ENCODE results near the gene TEX26.

Gene TEX26

GRCh38 chr13:30971575-30971974 lies 39.1 kb downstream of the TEX26 start:
- no peaks in the 10 kb centered on the region for H3K4me1 Mint-ChIP-seq (ENCODE audit: low read depth in 2 of 2)
- no peak overlapping the region for H3K27ac Mint-ChIP-seq
- H3K27me3 Mint-ChIP-seq: peaks cover 52 to 76% of the 10 kb centered on the region in 2 donors
- H3K4me3 Mint-ChIP-seq: no peak overlapping the region
- no peaks in the 10 kb centered on the region for H3K9me3 Mint-ChIP-seq
- H3K36me3 Mint-ChIP-seq (ENCODE audit: insufficient read depth): no peaks in the 10 kb centered on the region
- DNase-seq (no peak), ATAC-seq (replicated peaks) (no peak)

DNA sequence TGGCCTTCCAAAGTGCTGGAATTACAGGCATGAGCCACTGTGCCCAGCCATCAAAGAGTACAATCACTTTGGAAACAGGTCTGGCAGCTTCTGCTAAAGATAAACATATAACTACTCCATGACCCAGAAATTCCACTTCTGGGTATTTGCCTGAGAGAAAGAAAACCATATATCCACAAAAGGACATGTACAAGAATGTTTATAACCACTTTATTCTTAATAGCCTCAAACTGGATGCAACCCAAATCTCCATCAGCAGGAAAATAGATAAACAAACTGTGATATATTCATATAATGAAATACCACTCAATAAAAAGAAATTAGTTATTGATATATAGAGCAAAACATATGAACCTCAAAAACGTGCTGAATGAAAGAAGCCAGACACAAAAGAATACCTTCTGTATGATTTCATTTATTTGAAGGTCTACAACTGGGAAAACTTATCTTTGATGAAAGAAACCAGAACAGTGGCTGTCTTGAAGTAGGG lies 40.5 kb downstream of the TEX26 start:
- DNase-seq (no peak), ATAC-seq (replicated peaks) (no peak)
- no peak overlapping the region for H3K27ac Mint-ChIP-seq
- no peak overlapping the region for H3K4me3 Mint-ChIP-seq
- peaks cover 53 to 74% of the 10 kb centered on the region in 2 donors for H3K27me3 Mint-ChIP-seq
- H3K9me3 Mint-ChIP-seq: no peaks in the 10 kb centered on the region
- no peaks in the 10 kb centered on the region for H3K4me1 Mint-ChIP-seq (ENCODE audit: low read depth in 2 of 2)
- H3K36me3 Mint-ChIP-seq (ENCODE audit: insufficient read depth): no peaks in the 10 kb centered on the region

- no peaks in the 10 kb centered on the region for H3K4me1 Mint-ChIP-seq (ENCODE audit: low read depth in 2 of 2)
- no peaks in the 10 kb centered on the region for H3K9me3 Mint-ChIP-seq
- no peak for DNase-seq
- no peak for ATAC-seq (replicated peaks)
- peaks cover 45 to 68% of the 10 kb centered on the region in 2 donors for H3K27me3 Mint-ChIP-seq
- H3K36me3 Mint-ChIP-seq (ENCODE audit: insufficient read depth): no peaks in the 10 kb centered on the region
- no peak overlapping the region for H3K4me3 Mint-ChIP-seq
- H3K27ac Mint-ChIP-seq: no peak overlapping the region
These were observed 41.9 kb downstream of the TEX26 start for GRCh38 chr13:30974350-30974749.

GRCh38 chr13:30976025-30976424 lies 43.6 kb downstream of the TEX26 start:
- no peaks in the 10 kb centered on the region for H3K9me3 Mint-ChIP-seq
- no peaks in the 10 kb centered on the region for H3K36me3 Mint-ChIP-seq (ENCODE audit: insufficient read depth)
- ATAC-seq (replicated peaks) (no peak), DNase-seq (no peak)
- H3K4me1 Mint-ChIP-seq (ENCODE audit: low read depth in 2 of 2): no peaks in the 10 kb centered on the region
- peaks cover 31 to 51% of the 10 kb centered on the region in 2 donors for H3K27me3 Mint-ChIP-seq
- no peak overlapping the region for H3K4me3 Mint-ChIP-seq
- H3K27ac Mint-ChIP-seq: no peak overlapping the region

DNA sequence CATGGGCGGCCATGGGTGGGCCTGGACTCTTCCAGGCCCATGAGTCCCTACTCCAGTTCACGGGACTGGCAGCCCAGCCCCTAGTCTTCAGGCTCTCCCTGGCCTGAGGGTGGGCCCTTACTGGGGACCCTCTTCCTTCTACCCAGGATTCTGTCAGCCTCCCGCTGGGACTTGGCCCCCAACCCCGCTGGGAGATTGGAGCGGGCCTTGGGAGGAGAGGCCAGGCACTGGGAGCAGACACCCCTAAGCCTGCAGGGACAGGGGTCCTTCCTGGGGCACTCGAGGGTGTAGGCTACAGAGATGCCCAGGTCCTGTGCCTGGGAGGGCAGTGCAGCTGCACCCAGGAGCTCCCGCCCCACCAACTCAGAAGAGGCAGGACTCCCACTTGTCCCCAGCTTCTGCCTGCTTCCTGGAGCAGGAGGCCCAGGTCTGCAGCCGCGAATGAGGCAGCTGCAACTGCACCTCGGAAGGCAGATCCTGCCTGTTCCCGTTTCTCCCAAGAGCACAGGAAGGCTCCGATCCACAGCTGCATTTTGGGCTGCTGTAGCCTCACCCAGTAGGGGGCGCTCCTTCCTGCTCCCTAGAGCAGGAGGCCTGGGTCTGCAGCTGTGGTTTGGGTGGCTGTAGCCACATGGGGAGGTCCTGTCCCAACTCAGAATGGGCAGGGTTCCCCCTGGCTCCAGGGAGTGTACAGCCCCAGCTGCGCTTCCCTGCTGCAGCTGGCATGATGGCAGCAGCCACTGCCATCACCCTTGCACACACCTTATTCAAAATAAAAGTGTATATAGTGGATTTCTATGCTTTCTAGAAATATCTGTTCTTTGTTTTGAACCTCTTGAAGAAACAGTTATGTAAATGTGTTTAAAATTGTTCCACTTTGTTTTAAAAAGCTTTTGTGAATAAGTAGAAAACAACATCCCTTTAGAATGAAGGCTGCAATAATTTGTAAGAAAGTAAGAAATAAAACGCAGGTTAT lies 46.8 kb downstream of the TEX26 start:
- Mint-ChIP-seq H3K27ac (no peak overlapping the region), H3K36me3 (ENCODE audit: insufficient read depth) (no peaks in the 10 kb centered on the region), H3K27me3 (peaks cover 29 to 39% of the 10 kb centered on the region in 2 donors), H3K4me3 (no peak overlapping the region), H3K9me3 (no peaks in the 10 kb centered on the region), H3K4me1 (ENCODE audit: low read depth in 2 of 2) (no peaks in the 10 kb centered on the region)
- ATAC-seq (replicated peaks) (no peak), DNase-seq (peak in 2 of 3 experiments; percentile 8 to 10)

DNA sequence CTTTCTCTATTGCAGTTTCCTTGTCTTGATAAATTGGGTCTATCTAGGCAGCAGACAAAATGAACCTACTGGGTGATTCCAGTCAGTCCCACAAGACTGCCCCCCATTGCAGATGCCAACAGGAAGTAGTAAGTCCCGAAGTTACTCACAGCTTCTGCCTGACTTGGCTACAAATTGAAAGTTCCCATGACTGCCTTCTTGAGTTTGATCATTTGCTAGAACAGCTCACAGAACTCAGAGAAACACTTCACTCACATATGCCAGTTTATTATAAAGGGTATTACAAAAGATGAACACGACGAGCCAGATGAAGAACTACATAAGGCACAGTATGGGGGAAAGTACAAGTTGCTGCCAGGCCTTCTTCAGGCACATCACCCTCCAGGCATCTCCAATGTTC lies 50.0 kb downstream of the TEX26 start:
- Mint-ChIP-seq H3K9me3 (no peaks in the 10 kb centered on the region), H3K27me3 (peaks cover 10 to 26% of the 10 kb centered on the region in 2 donors), H3K36me3 (ENCODE audit: insufficient read depth) (no peaks in the 10 kb centered on the region), H3K27ac (no peak overlapping the region), H3K4me3 (no peak overlapping the region), H3K4me1 (ENCODE audit: low read depth in 2 of 2) (no peaks in the 10 kb centered on the region)
- ATAC-seq (replicated peaks) (no peak), DNase-seq (no peak)

DNA sequence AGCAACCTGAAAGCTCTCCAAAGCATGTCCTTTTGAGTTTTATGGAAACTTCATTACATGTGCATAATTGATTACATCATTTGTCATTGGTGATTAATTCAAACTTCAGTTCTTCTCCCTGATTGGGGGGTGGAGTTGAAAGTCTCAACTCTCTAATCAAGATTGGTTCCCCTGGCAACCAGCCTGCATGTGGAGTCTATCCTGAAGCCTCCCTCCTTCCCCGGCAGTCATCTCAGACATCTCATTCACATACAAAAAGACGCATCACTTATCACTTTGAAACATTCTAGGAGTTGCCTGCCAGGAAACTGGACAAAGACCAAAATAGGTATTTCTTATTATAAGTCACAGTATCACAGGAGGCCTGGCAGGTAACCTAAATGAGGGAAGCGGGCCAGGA lies 50.5 kb downstream of the TEX26 start:
- Mint-ChIP-seq H3K4me3 (no peak overlapping the region), H3K4me1 (ENCODE audit: low read depth in 2 of 2) (no peaks in the 10 kb centered on the region), H3K27me3 (peaks cover 12 to 29% of the 10 kb centered on the region in 2 donors), H3K9me3 (no peaks in the 10 kb centered on the region), H3K36me3 (ENCODE audit: insufficient read depth) (no peaks in the 10 kb centered on the region), H3K27ac (no peak overlapping the region)
- ATAC-seq (replicated peaks) (no peak), DNase-seq (no peak)

- Mint-ChIP-seq H3K36me3 (ENCODE audit: insufficient read depth) (no peaks in the 10 kb centered on the region), H3K27ac (no peak overlapping the region), H3K27me3 (peaks cover 11 to 31% of the 10 kb centered on the region in 2 donors), H3K4me1 (ENCODE audit: low read depth in 2 of 2) (no peaks in the 10 kb centered on the region), H3K9me3 (no peaks in the 10 kb centered on the region), H3K4me3 (no peak overlapping the region)
- no peak for DNase-seq
- no peak for ATAC-seq (replicated peaks)
These were observed 51.0 kb downstream of the TEX26 start for GRCh38 chr13:30983431-30983830.

- H3K4me3 Mint-ChIP-seq: no peak overlapping the region
- H3K9me3 Mint-ChIP-seq: no peaks in the 10 kb centered on the region
- ATAC-seq (replicated peaks): no peak
- H3K4me1 Mint-ChIP-seq (ENCODE audit: low read depth in 2 of 2): no peaks in the 10 kb centered on the region
- no peak for DNase-seq
- no peak overlapping the region for H3K27ac Mint-ChIP-seq
- peaks cover 6 to 28% of the 10 kb centered on the region in 2 donors for H3K27me3 Mint-ChIP-seq
- peaks cover 4% of the 10 kb centered on the region for H3K36me3 Mint-ChIP-seq (ENCODE audit: insufficient read depth)
These were observed 52.2 kb downstream of the TEX26 start for GRCh38 chr13:30984620-30985019.

DNA sequence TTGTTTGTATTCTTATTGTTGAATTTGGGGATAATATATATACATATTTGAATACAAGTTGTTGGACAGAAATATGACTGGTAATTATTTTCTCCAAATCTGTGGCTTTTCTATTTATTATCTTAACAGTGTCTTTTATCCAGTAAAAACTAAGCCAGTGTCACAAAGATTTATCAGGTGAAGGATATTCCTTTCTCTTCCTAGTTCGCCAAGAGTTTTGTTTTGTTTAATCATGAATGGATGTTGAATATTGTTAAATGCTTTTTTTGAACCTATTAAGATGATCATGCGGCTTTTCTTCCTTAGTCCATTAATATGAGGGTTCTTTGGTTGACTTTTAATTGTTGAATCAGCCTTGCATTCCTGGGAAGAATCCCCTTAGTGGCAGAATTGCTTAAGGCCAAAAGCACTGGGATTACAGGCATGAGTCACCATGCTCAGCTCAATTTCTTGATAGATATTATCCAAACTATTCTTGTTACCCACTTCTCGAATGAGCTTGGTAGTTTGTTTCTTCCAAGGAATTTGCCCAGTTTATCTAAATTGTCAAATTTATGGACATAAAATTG lies 53.3 kb downstream of the TEX26 start:
- no peak for DNase-seq
- Mint-ChIP-seq H3K36me3 (ENCODE audit: insufficient read depth) (peaks cover 4% of the 10 kb centered on the region), H3K27ac (no peak overlapping the region), H3K4me3 (no peak overlapping the region), H3K27me3 (peaks cover 10 to 39% of the 10 kb centered on the region in 2 donors), H3K9me3 (peaks cover 0 to 3% of the 10 kb centered on the region in 2 donors), H3K4me1 (ENCODE audit: low read depth in 2 of 2) (no peaks in the 10 kb centered on the region)
- no peak for ATAC-seq (replicated peaks)

- Mint-ChIP-seq H3K27me3 (peaks cover 39 to 59% of the 10 kb centered on the region in 2 donors), H3K36me3 (ENCODE audit: insufficient read depth) (peaks cover 4% of the 10 kb centered on the region), H3K4me1 (ENCODE audit: low read depth in 2 of 2) (no peaks in the 10 kb centered on the region), H3K27ac (no peak overlapping the region), H3K9me3 (peaks cover 0 to 7% of the 10 kb centered on the region in 2 donors), H3K4me3 (no peak overlapping the region)
- ATAC-seq (replicated peaks): no peak
- DNase-seq: no peak
These were observed 58.7 kb downstream of the TEX26 start for GRCh38 chr13:30991184-30991583.

DNA sequence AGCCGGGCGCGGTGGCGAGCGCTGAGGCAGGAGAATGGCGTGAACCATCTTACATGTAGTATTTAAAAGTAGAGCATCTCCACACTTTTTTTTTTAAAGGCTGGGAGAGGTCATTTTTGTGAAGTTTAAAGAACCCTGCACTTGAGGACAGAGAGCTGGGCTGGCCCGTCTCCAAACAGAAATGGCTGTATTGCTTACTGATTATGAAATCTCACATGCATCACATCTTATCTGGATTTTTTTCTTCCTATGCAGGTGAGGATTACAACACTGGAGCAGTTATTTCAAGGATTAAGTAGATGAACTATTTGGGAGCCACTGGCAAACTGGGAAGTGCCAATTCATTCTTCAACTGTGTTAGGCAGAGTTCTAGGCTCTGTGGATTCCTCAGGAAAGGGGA lies 59.5 kb downstream of the TEX26 start:
- peaks cover 0 to 7% of the 10 kb centered on the region in 2 donors for H3K9me3 Mint-ChIP-seq
- H3K4me1 Mint-ChIP-seq (ENCODE audit: low read depth in 2 of 2): no peaks in the 10 kb centered on the region
- ATAC-seq (replicated peaks) (no peak), DNase-seq (no peak)
- H3K36me3 Mint-ChIP-seq (ENCODE audit: insufficient read depth): peaks cover 4% of the 10 kb centered on the region
- H3K4me3 Mint-ChIP-seq: no peak overlapping the region
- peaks cover 39 to 59% of the 10 kb centered on the region in 2 donors for H3K27me3 Mint-ChIP-seq
- no peak overlapping the region for H3K27ac Mint-ChIP-seq

GRCh38 chr13:30995331-30995730 lies 62.9 kb downstream of the TEX26 start:
- H3K4me1 Mint-ChIP-seq (ENCODE audit: low read depth in 2 of 2): no peaks in the 10 kb centered on the region
- ATAC-seq (replicated peaks) (no peak), DNase-seq (no peak)
- H3K4me3 Mint-ChIP-seq: no peak overlapping the region
- peaks cover 0 to 4% of the 10 kb centered on the region in 2 donors for H3K9me3 Mint-ChIP-seq
- no peak overlapping the region for H3K27ac Mint-ChIP-seq
- H3K27me3 Mint-ChIP-seq: peaks cover 33 to 35% of the 10 kb centered on the region in 2 donors
- H3K36me3 Mint-ChIP-seq (ENCODE audit: insufficient read depth): no peaks in the 10 kb centered on the region

- Mint-ChIP-seq H3K36me3 (ENCODE audit: insufficient read depth) (no peaks in the 10 kb centered on the region), H3K4me1 (ENCODE audit: low read depth in 2 of 2) (no peaks in the 10 kb centered on the region), H3K4me3 (no peak overlapping the region), H3K27ac (no peak overlapping the region), H3K9me3 (peaks cover 0 to 2% of the 10 kb centered on the region in 2 donors), H3K27me3 (peaks cover 13 to 16% of the 10 kb centered on the region in 2 donors)
- DNase-seq: no peak
- no peak for ATAC-seq (replicated peaks)
These were observed 65.2 kb downstream of the TEX26 start for GRCh38 chr13:30997697-30998096.

Data from effector memory CD8-positive, alpha-beta T cell (primary cell).